H9 (cell line): Measurements from ENCODE around the gene CRMP1. TPM values are rescaled to one million over a fixed set of nuclear protein-coding genes. Genes with fewer than 3 reads are reported as not detected.

ENCODE experiments used
- DNase-seq: peaks from one replicate; pipeline ENCODE4 v3.0.0-alpha.2; 2017
- H2AFZ ChIP-seq: one replicate; pipeline ENCODE4 v1.6.1; 2013; ENCODE audit warnings: mild to moderate bottlenecking, low read length, control low read depth, moderate library complexity
- H2AK5ac ChIP-seq: 2 replicates; pipeline ENCODE4 v1.6.1; 2013; ENCODE audit warnings: low read length, control low read depth, mixed read lengths; ENCODE audit not compliant: insufficient read length
- H2BK120ac ChIP-seq: one replicate; pipeline ENCODE4 v1.6.1; 2013; ENCODE audit warnings: low read depth, mild to moderate bottlenecking, low read length, control low read depth, inconsistent platforms; ENCODE audit not compliant: poor library complexity, severe bottlenecking
- H2BK12ac ChIP-seq: 2 replicates; pipeline ENCODE4 v1.6.1; 2013; ENCODE audit warnings: low read length, control low read depth, mixed read lengths, low read depth; ENCODE audit not compliant: insufficient read length
- H2BK15ac ChIP-seq: 2 replicates; pipeline ENCODE4 v1.6.1; 2013; ENCODE audit warnings: low read depth, low read length, control low read depth
- H2BK20ac ChIP-seq: one replicate; pipeline ENCODE4 v1.6.1; 2013; ENCODE audit warnings: low read depth, mild to moderate bottlenecking, low read length, control low read depth, inconsistent platforms; ENCODE audit not compliant: poor library complexity, severe bottlenecking
- H2BK5ac ChIP-seq: 2 replicates; pipeline ENCODE4 v1.6.1; 2013; ENCODE audit warnings: low read length, control low read depth, mixed read lengths; ENCODE audit not compliant: insufficient read length
- H3K14ac ChIP-seq: 2 replicates; pipeline ENCODE4 v1.6.1; 2013; ENCODE audit warnings: low read length, control low read depth; ENCODE audit not compliant: insufficient read depth
- H3K18ac ChIP-seq: 2 replicates; pipeline ENCODE4 v1.6.1; 2013; ENCODE audit warnings: low read depth, mild to moderate bottlenecking, mixed read lengths, low read length, control low read depth; ENCODE audit not compliant: insufficient read length
- H3K23ac ChIP-seq: 2 replicates; pipeline ENCODE4 v1.6.1; 2013; ENCODE audit warnings: low read length, control low read depth, mixed read lengths, low read depth; ENCODE audit not compliant: insufficient read length
- H3K23me2 ChIP-seq: 2 replicates; pipeline ENCODE4 v1.6.1; 2013; ENCODE audit warnings: low read depth, mild to moderate bottlenecking, mixed read lengths, low read length, control low read depth; ENCODE audit not compliant: insufficient read length, poor library complexity, severe bottlenecking
- H3K27ac ChIP-seq: 2 replicates; pipeline ENCODE4 v1.5.1; 2013; ENCODE audit warnings: low read length, control low read depth, mixed read lengths, low read depth; ENCODE audit not compliant: insufficient read length
- H3K27me3 ChIP-seq: 2 replicates; pipeline ENCODE4 v1.6.1; 2013; ENCODE audit warnings: low read length, control low read depth, inconsistent platforms; ENCODE audit not compliant: insufficient read depth
- H3K4ac ChIP-seq: 2 replicates; pipeline ENCODE4 v1.6.1; 2013; ENCODE audit warnings: low read depth, mild to moderate bottlenecking, control low read depth, inconsistent platforms, low read length, moderate library complexity
- H3K4me1 ChIP-seq: 2 replicates; pipeline ENCODE4 v1.6.1; 2013; ENCODE audit warnings: low read length, control low read depth, inconsistent platforms; ENCODE audit not compliant: insufficient read depth
- H3K4me2 ChIP-seq: 2 replicates; pipeline ENCODE4 v1.6.1; 2013; ENCODE audit warnings: low read length, control low read depth, mixed read lengths; ENCODE audit not compliant: insufficient read length, insufficient read depth
- H3K56ac ChIP-seq: 2 replicates; pipeline ENCODE4 v1.6.1; 2013; ENCODE audit warnings: low read depth, mild to moderate bottlenecking, mixed read lengths, low read length, control low read depth; ENCODE audit not compliant: insufficient read length
- H3K79me1 ChIP-seq: 2 replicates; pipeline ENCODE4 v1.6.1; 2013; ENCODE audit warnings: low read depth, mild to moderate bottlenecking, moderate library complexity, low read length, control low read depth, inconsistent platforms; ENCODE audit not compliant: insufficient read depth, poor library complexity, severe bottlenecking
- H3K79me2 ChIP-seq: 2 replicates; pipeline ENCODE4 v1.6.1; 2013; ENCODE audit warnings: low read length, control low read depth, inconsistent platforms; ENCODE audit not compliant: insufficient read depth
- H3K9ac ChIP-seq: 2 replicates; pipeline ENCODE4 v1.6.1; 2013; ENCODE audit warnings: low read length, control low read depth, mixed read lengths; ENCODE audit not compliant: insufficient read length; ENCODE audit errors: extremely low read depth
- H3K9me3 ChIP-seq: one replicate; pipeline ENCODE4 v1.6.1; 2013; ENCODE audit warnings: low read depth, low read length, inconsistent platforms; ENCODE audit not compliant: control insufficient read depth
- H3T11ph ChIP-seq: one replicate; pipeline ENCODE4 v1.6.1; 2013; ENCODE audit warnings: mild to moderate bottlenecking, low read length, control low read depth, inconsistent platforms
- H4K20me1 ChIP-seq: one replicate; pipeline ENCODE4 v1.6.1; 2013; ENCODE audit not compliant: control insufficient read depth, insufficient read length, insufficient read depth
- H4K5ac ChIP-seq: 2 replicates; pipeline ENCODE4 v1.6.1; 2013; ENCODE audit warnings: low read depth, mild to moderate bottlenecking, mixed read lengths, low read length, control low read depth; ENCODE audit not compliant: insufficient read length
- H4K8ac ChIP-seq: replicated peaks from 2 replicates; pipeline ENCODE4 v1.6.1; 2013; ENCODE audit warnings: low read length, control low read depth, mixed read lengths, low read depth; ENCODE audit not compliant: insufficient read length
- H4K91ac ChIP-seq: 2 replicates; pipeline ENCODE4 v1.6.1; 2013; ENCODE audit warnings: low read depth, mild to moderate bottlenecking, moderate library complexity, mixed read lengths, low read length, control low read depth; ENCODE audit not compliant: insufficient read length
- H3K27ac Mint-ChIP-seq, 3 experiments: 2 replicates in 2 of 3; 3 replicates in 1 of 3; pipeline ENCODE4 v1.8.0; 2020 to 2021; ENCODE audit warnings: mixed read lengths in 3 of 3, mild to moderate bottlenecking in 1 of 3, moderate library complexity in 1 of 3
- H3K27me3 Mint-ChIP-seq: 2 replicates; pipeline ENCODE4 v1.8.0; 2021; ENCODE audit warnings: low read depth, mild to moderate bottlenecking, moderate library complexity, mixed read lengths
- H3K36me3 Mint-ChIP-seq, 3 experiments: 2 replicates in 2 of 3; 3 replicates in 1 of 3; pipeline ENCODE4 v1.8.0; 2020 to 2021; ENCODE audit warnings: low read depth in 3 of 3, mixed read lengths in 3 of 3; ENCODE audit not compliant: insufficient read depth in 1 of 3
- H3K4me1 Mint-ChIP-seq, 2 experiments: 2 replicates each; pipeline ENCODE4 v1.8.0; 2020; ENCODE audit warnings: mixed read lengths in 2 of 2
- H3K4me3 Mint-ChIP-seq, 2 experiments: 2 replicates in 1 of 2; 3 replicates in 1 of 2; pipeline ENCODE4 v1.8.0; 2020 to 2021; ENCODE audit warnings: mild to moderate bottlenecking in 2 of 2, mixed read lengths in 2 of 2, moderate library complexity in 1 of 2
- H3K9me3 Mint-ChIP-seq, 2 experiments: 2 replicates in 1 of 2; 3 replicates in 1 of 2; pipeline ENCODE4 v1.8.0; 2020; ENCODE audit warnings: mild to moderate bottlenecking in 2 of 2, mixed read lengths in 2 of 2, moderate library complexity in 1 of 2
- CTCF ChIP-seq: fragments of 200-600 bp; sonication (generic); conservative IDR thresholded peaks from 3 replicates; pipeline ENCODE4 v1.8.0; 2021; ENCODE audit warnings: antibody characterized with exemption, mild to moderate bottlenecking
- WGBS: extraction: QIAGEN DNeasy Blood & Tissue Kit; methylation state at CpG from one replicate; pipeline ENCODE4 v1.1.7; 2013; ENCODE audit warnings: missing lambda C conversion rate, low lambda C conversion rate, mixed read lengths; ENCODE audit not compliant: insufficient read length; ENCODE audit errors: extremely low coverage; 5-methylcytosine and 5-hydroxymethylcytosine counted together
- total RNA-seq: library from RNA; stranded (reverse); gene quantifications from 2 replicates; pipeline ENCODE4 v1.2.1, GENCODE V29; 2021

CRMP1 gene
- total RNA-seq, 1 experiment from 2014 or later = 71.6 TPM

- H3K56ac ChIP-seq = no peak overlapping the region
- H2AFZ ChIP-seq = no peak overlapping the region
- no peak overlapping the region for H2BK12ac ChIP-seq
- no peak overlapping the region for H2AK5ac ChIP-seq
- no peaks in the 10 kb centered on the region for H3K23me2 ChIP-seq
- no peaks in the 10 kb centered on the region for H3K79me2 ChIP-seq
- WGBS = no CpG with 5 or more reads among the region's 3 CpGs
- no peaks in the 10 kb centered on the region for H3K9me3 Mint-ChIP-seq
- H2BK120ac ChIP-seq = no peak overlapping the region
- no peak overlapping the region for H4K5ac ChIP-seq
- no peak overlapping the region for H3K4ac ChIP-seq
- no peaks in the 10 kb centered on the region for H3K27me3 ChIP-seq
- H3K4me2 ChIP-seq = no peak overlapping the region
- H3K27ac Mint-ChIP-seq = no peak overlapping the region
- H3K18ac ChIP-seq = no peak overlapping the region
- no peak overlapping the region for H4K8ac ChIP-seq
- H3K14ac ChIP-seq = no peak overlapping the region
- no peak overlapping the region for H3K9ac ChIP-seq
- H3K79me1 ChIP-seq = no peaks in the 10 kb centered on the region
- H4K91ac ChIP-seq = no peak overlapping the region
- no peak overlapping the region for H2BK5ac ChIP-seq
- H3K27ac ChIP-seq = no peak overlapping the region
- H3K4me3 Mint-ChIP-seq = no peak overlapping the region
- H3T11ph ChIP-seq = no peak overlapping the region
- DNase-seq = no peak
- no peaks in the 10 kb centered on the region for H4K20me1 ChIP-seq
- no peaks in the 10 kb centered on the region for H3K9me3 ChIP-seq
- H3K36me3 Mint-ChIP-seq = peaks cover 38 to 77% (median 60%) of the 10 kb centered on the region in 3 experiments; a peak in 6 of 7 replicates
- no peak overlapping the region for H2BK15ac ChIP-seq
- no peak overlapping the region for H3K23ac ChIP-seq
- TF ChIP-seq CTCF = no peak
- H3K4me1 Mint-ChIP-seq = no peaks in the 10 kb centered on the region
- no peaks in the 10 kb centered on the region for H3K4me1 ChIP-seq
- H3K27me3 Mint-ChIP-seq = no peaks in the 10 kb centered on the region
- no peak overlapping the region for H2BK20ac ChIP-seq
Measured at GRCh38 chr4:5836943-5837342, 55.9 kb downstream of the CRMP1 start.
